ENCODE results near the gene TGM6. TPM values are rescaled to one million over a fixed set of nuclear protein-coding genes. Genes with fewer than 3 reads are reported as not detected.

The TGM6 gene
- total and polyA plus RNA-seq, 4 donors, result not detected

GRCh38 chr20:2469991-2470422, 89.3 kb downstream of the TGM6 start:
- Histone ChIP-seq H3K4me3 (peak overlapping the region; percentile 94), H3K27me3 (ENCODE audit: control insufficient read depth in 3 of 3, insufficient read depth in 3 of 3, low read length in 2 of 3) (no peaks in the 10 kb centered on the region), H3K36me3 (ENCODE audit: control insufficient read depth in 4 of 4, insufficient read depth in 4 of 4, low read length in 4 of 4) (peaks cover 17 to 23% (median 18%) of the 10 kb centered on the region in 4 donors), H3K9ac (ENCODE audit: insufficient read depth in 1 of 2, low read length in 2 of 2) (peak overlapping the region; percentile 95 to 98), H3K27ac (ENCODE audit: low read depth in 1 of 2, low read length in 1 of 2) (peak overlapping the region; percentile 83 to 93), H3K9me3 (ENCODE audit: control insufficient read depth in 4 of 4, insufficient read depth in 3 of 4, low read length in 3 of 4) (no peaks in the 10 kb centered on the region), H3K4me1 (ENCODE audit: control insufficient read depth in 5 of 5, insufficient read depth in 5 of 5, low read length in 5 of 5) (peaks cover 5 to 23% (median 6%) of the 10 kb centered on the region in 5 donors)
- DNase-seq, result peak; percentile 51 to 63 (median 62)
- WGBS, 2 donors, result 0 to 1% methylated on average over 19 of the region's 19 CpGs
- ATAC-seq (ENCODE audit: insufficient read depth, low FRiP score), result peak; percentile 42
- no peak for TF ChIP-seq CTCF (IDR thresholded peaks at IDR 0.05; ENCODE audit: control extremely low read depth, extremely low read depth)

DNA sequence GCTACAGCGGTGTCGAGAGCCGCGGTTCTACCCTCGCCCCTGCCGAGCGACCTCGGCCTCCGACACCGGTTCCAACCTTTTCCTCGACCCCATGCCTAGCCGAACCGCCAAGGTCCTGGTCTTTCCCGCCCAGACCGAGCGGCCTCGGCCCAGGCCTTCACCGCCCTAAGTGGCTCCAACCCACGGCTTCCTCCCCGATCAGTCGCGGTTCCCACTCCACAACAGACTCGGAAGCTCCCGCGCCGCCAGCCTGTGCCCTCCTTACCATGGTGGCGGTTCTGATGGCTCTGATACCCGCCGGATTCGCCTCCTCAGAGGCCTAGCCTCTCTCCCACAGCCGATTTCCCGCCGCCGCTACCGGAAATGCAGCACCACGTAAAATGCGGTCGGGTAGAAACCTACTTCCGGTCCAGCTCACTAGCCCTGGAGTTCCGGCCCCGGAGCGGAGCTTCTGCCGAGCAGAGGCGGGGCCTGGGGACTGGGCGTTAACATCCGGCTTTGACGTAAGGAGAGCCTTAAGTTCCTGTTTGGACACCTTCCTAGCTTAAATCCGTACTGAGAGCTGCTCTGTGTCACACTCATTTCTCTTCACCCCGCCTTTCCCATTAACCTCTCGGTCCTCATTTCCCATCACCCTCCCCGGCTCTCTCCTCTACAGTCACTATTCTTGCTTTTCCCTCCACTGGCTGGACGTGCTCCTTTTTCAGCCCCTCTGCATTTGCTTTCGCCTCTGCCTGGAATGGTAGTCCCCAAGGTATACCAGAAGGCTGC, 89.9 kb downstream of the TGM6 start, which contains the start of gene SNRPB:
TSS of gene SNRPB (minus strand) at position 367 of the 771 bp plus-strand sequence. CDS start at position 268, 99 bp downstream.
- H3K4me1 ChIP-seq (ENCODE audit: control insufficient read depth in 5 of 5, insufficient read depth in 5 of 5, low read length in 5 of 5), result peaks cover 5 to 23% (median 6%) of the 10 kb centered on the region in 5 donors
- peaks cover 14 to 19% (median 15%) of the 10 kb centered on the region in 4 donors for H3K36me3 ChIP-seq (ENCODE audit: control insufficient read depth in 4 of 4, insufficient read depth in 4 of 4, low read length in 4 of 4)
- peak within 1 kb of the TSS; percentile 95 to 98 for H3K9ac ChIP-seq (ENCODE audit: insufficient read depth in 1 of 2, low read length in 2 of 2)
- peak within 1 kb of the TSS; percentile 94 for H3K4me3 ChIP-seq
- peak; percentile 98 to 100 (median 99) for DNase-seq
- WGBS, 2 donors, result 1 to 2% methylated on average over 53 of the region's 53 CpGs
- no peaks in the 10 kb centered on the region for H3K27me3 ChIP-seq (ENCODE audit: control insufficient read depth in 3 of 3, insufficient read depth in 3 of 3, low read length in 2 of 3)
- no peak for TF ChIP-seq CTCF (IDR thresholded peaks at IDR 0.05; ENCODE audit: control extremely low read depth, extremely low read depth)
- H3K9me3 ChIP-seq (ENCODE audit: control insufficient read depth in 4 of 4, insufficient read depth in 3 of 4, low read length in 3 of 4), result no peaks in the 10 kb centered on the region
- peak within 1 kb of the TSS; percentile 88 to 94 for H3K27ac ChIP-seq (ENCODE audit: low read depth in 1 of 2, low read length in 1 of 2)
- ATAC-seq (ENCODE audit: insufficient read depth, low FRiP score), result peak; percentile 97

DNA sequence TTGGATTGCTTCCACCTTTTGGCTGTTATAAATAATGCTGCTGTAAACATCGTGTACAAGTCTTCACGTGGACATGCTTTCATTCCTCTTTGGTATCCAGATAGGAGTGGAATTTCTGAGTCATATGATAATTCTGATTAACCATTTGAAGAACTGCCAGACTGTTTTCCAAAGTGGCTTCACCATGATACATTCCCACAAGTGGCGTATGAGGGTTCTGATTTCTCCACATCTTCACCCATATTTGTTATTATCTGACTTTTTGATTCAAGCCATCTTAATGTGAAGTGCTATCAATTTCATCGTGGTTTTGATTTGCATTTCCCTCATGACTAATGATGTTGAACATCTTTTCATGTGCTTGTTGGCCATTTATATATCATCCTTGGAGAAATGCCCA, 92.8 kb downstream of the TGM6 start:
- H3K9me3 ChIP-seq (ENCODE audit: control insufficient read depth in 4 of 4, insufficient read depth in 3 of 4, low read length in 3 of 4), result no peaks in the 10 kb centered on the region
- H3K4me1 ChIP-seq (ENCODE audit: control insufficient read depth in 5 of 5, insufficient read depth in 5 of 5, low read length in 5 of 5), result peaks cover 5 to 16% (median 6%) of the 10 kb centered on the region in 5 donors
- no peaks in the 10 kb centered on the region for H3K27me3 ChIP-seq (ENCODE audit: control insufficient read depth in 3 of 3, insufficient read depth in 3 of 3, low read length in 2 of 3)
- no peak overlapping the region for H3K9ac ChIP-seq (ENCODE audit: insufficient read depth in 1 of 2, low read length in 2 of 2)
- no peak overlapping the region for H3K27ac ChIP-seq (ENCODE audit: low read depth in 1 of 2, low read length in 1 of 2)
- 63 to 83% methylated on average over 4 of the region's 4 CpGs for WGBS, 2 donors
- H3K36me3 ChIP-seq (ENCODE audit: control insufficient read depth in 4 of 4, insufficient read depth in 4 of 4, low read length in 4 of 4), result peaks cover 0 to 4% (median 0%) of the 10 kb centered on the region in 4 donors
- ATAC-seq (ENCODE audit: insufficient read depth, low FRiP score) (no peak), DNase-seq (no peak)
- TF ChIP-seq CTCF (IDR thresholded peaks at IDR 0.05; ENCODE audit: control extremely low read depth, extremely low read depth), result no peak
- H3K4me3 ChIP-seq, result no peak overlapping the region
